Uterine smooth muscle cell (primary cell): ENCODE measurements around the gene TACR2. TPM values are rescaled to one million over a fixed set of nuclear protein-coding genes. Genes with fewer than 3 reads are reported as not detected.

Source experiments
- total RNA-seq: library from RNA; depleted of rRNA; stranded (reverse); fragments of >200 nt; gene quantifications from 2 replicates; pipeline ENCODE4 v1.2.3, GENCODE V29; 2014

TACR2 gene
- 0.12 TPM in 1 of 2 replicates, not detected in the other for total RNA-seq

DNA sequence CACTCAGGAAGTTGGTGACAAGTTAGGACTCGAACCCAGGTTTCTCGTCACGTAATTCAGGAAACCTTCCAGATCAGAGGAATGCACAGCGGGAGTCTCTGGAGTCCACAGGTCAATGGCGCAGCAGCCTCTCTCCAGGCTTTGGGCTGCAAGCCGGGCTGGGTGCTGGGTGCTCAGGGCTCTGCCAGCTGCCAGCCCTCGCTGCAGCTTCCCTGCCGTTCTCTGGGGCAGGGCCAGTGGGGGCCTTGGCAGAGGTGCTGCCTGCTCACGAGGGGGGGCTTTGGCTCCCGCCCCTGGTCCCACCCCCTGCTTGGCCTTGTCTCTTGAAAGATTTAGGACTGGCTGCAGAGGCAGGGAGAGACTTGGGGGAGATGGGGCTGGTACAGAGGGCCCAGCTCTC is at the start of gene TACR2:
Gene TACR2, minus strand, starts transcription at position 224 of the 400 bp plus-strand sequence. CDS start 595 bp downstream, outside the sequence.

GRCh38 chr10:69451209-69451783 is 34.6 kb upstream of the TACR2 start, which contains the start of gene TSPAN15:
Gene TSPAN15, plus strand, starts transcription at chr10:69451465. Its CDS starts 130 bp downstream, at chr10:69451595.

Other genes with a start within 250 kb of the TACR2 start
- gene SUPV3L1, start 236.7 kb downstream of the TACR2 start, total RNA-seq = 35.7 and 54.7 TPM in 2 replicates
- 1.3 and 10.6 TPM in 2 replicates for gene HKDC1, start 196.6 kb downstream of the TACR2 start, total RNA-seq
- 129 and 210 TPM in 2 replicates for gene HK1, start 138.4 kb downstream of the TACR2 start, total RNA-seq
- gene TSPAN15, start 34.5 kb upstream of the TACR2 start, total RNA-seq = 1.2 and 1.4 TPM in 2 replicates
- gene NEUROG3, start 156.5 kb upstream of the TACR2 start, total RNA-seq = not detected in 2 replicates
- gene FAM241B, start 213.3 kb upstream of the TACR2 start, total RNA-seq = 0.77 and 0.87 TPM in 2 replicates